Prostate gland (tissue), 2 donors: Measurements from ENCODE around the gene HDAC4. TPM values are rescaled to one million over a fixed set of nuclear protein-coding genes. Genes with fewer than 3 reads are reported as not detected.

ENCODE experiments used
- DNase-seq: peaks from one replicate; pipeline ENCODE4 v3.0.0-alpha.2; 2019; ENCODE audit warnings: low spot score
- H3K27ac ChIP-seq, 2 donors: fragments of 200-600 bp; sonication (generic); 2 replicates each; pipeline ENCODE4 v1.5.1; 2017 to 2019
- H3K27me3 ChIP-seq: fragments of 200-600 bp; sonication (generic); replicated peaks from 2 replicates; pipeline ENCODE4 v1.5.1; 2019; ENCODE audit not compliant: insufficient read depth
- H3K36me3 ChIP-seq, 2 donors: fragments of 200-600 bp; sonication (generic); 1 replicate in 1 of 2; 2 replicates in 1 of 2; pipeline versions ENCODE4 v1.5.1 to v1.8.1; 2017 to 2019
- H3K4me1 ChIP-seq: fragments of 200-600 bp; sonication (generic); replicated peaks from 2 replicates; pipeline ENCODE4 v1.5.1; 2019
- H3K4me3 ChIP-seq, 2 donors: fragments of 200-600 bp; sonication (generic); 2 replicates each; pipeline ENCODE4 v1.5.1; 2017 to 2019
- H3K9me3 ChIP-seq: fragments of 200-600 bp; sonication (generic); 2 replicates; pipeline ENCODE4 v1.5.1; 2017
- POLR2A ChIP-seq: fragments of 450-650 bp; IDR thresholded peaks from one replicate; pipeline ENCODE4 v1.6.1; 2016; ENCODE audit warnings: antibody characterized with exemption, mild to moderate bottlenecking
- POLR2AphosphoS5 ChIP-seq: sonication (generic); formaldehyde crosslinking; IDR thresholded peaks from one replicate; pipeline ENCODE4 v1.6.1; 2017; ENCODE audit warnings: antibody characterized with exemption
- WGBS: methylation state at CpG from one replicate; pipeline ENCODE4 v1.1.5; 2018; 5-methylcytosine and 5-hydroxymethylcytosine counted together
- intact Hi-C: fragments of 100-400 bp; cut with DNase I; formaldehyde crosslinking; loops from one replicate; pipeline ENCODE4 v1.14.2; 2022
- total RNA-seq, 2 donors: library from RNA; depleted of rRNA; stranded (reverse); fragments of >200 nt; gene quantifications; one replicate each; pipeline ENCODE4 v1.1.0, GENCODE V29; 2016
- TF ChIP-seq, protein P1 (sequence below), 4 experiments: fragments of 200-600 bp in 2 of 4; fragments of 450-650 bp in 2 of 4; sonication (generic) in 2 of 4; IDR thresholded peaks; 1 replicate in 3 of 4; 2 replicates in 1 of 4; pipeline ENCODE4 v1.5.1; 2016 to 2019; ENCODE audit warnings: antibody characterized with exemption in 4 of 4, mild to moderate bottlenecking in 2 of 4, moderate library complexity in 2 of 4

Gene HDAC4
- total RNA-seq, 2 donors from 2014 or later, result 41.8 to 44.2 TPM

GRCh38 chr2:239245872-239246721 lies 154.7 kb downstream of the HDAC4 start:
- Histone ChIP-seq H3K27me3 (no peaks in the 10 kb centered on the region), H3K27ac (peak overlapping the region; percentile 53 to 62), H3K4me1 (no peaks in the 10 kb centered on the region), H3K36me3 (no peaks in the 10 kb centered on the region), H3K9me3 (no peaks in the 10 kb centered on the region), H3K4me3 (peak overlapping the region in 1 of 2 donors; percentile 25)
- peak; percentile 58 for DNase-seq
- 33% methylated on average over 38 of the region's 41 CpGs for WGBS
- intact Hi-C loops, result loop anchor here (10.0 kb wide), 1 partner anchor 101 kb away; no protein-coding TSS in a partner anchor
- TF ChIP-seq, protein P1, sequence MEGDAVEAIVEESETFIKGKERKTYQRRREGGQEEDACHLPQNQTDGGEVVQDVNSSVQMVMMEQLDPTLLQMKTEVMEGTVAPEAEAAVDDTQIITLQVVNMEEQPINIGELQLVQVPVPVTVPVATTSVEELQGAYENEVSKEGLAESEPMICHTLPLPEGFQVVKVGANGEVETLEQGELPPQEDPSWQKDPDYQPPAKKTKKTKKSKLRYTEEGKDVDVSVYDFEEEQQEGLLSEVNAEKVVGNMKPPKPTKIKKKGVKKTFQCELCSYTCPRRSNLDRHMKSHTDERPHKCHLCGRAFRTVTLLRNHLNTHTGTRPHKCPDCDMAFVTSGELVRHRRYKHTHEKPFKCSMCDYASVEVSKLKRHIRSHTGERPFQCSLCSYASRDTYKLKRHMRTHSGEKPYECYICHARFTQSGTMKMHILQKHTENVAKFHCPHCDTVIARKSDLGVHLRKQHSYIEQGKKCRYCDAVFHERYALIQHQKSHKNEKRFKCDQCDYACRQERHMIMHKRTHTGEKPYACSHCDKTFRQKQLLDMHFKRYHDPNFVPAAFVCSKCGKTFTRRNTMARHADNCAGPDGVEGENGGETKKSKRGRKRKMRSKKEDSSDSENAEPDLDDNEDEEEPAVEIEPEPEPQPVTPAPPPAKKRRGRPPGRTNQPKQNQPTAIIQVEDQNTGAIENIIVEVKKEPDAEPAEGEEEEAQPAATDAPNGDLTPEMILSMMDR (IDR thresholded peaks at IDR 0.05), result no peak

GRCh38 chr2:239245107-239245506 lies 155.7 kb downstream of the HDAC4 start:
- intact Hi-C loops, result loop anchor here (10.0 kb wide), 1 partner anchor 100 kb away; no protein-coding TSS in a partner anchor
- Histone ChIP-seq H3K4me1 (peaks cover 1% of the 10 kb centered on the region), H3K9me3 (no peaks in the 10 kb centered on the region), H3K27me3 (no peaks in the 10 kb centered on the region), H3K36me3 (no peaks in the 10 kb centered on the region), H3K4me3 (no peak overlapping the region), H3K27ac (peak overlapping the region in 1 of 2 donors; percentile 62)
- TF ChIP-seq POLR2A (no peak), POLR2AphosphoS5 (no peak)
- TF ChIP-seq, protein P1 (IDR thresholded peaks at IDR 0.05), result no peak
- DNase-seq, result no peak
- 65% methylated on average over 5 of the region's 5 CpGs for WGBS

DNA sequence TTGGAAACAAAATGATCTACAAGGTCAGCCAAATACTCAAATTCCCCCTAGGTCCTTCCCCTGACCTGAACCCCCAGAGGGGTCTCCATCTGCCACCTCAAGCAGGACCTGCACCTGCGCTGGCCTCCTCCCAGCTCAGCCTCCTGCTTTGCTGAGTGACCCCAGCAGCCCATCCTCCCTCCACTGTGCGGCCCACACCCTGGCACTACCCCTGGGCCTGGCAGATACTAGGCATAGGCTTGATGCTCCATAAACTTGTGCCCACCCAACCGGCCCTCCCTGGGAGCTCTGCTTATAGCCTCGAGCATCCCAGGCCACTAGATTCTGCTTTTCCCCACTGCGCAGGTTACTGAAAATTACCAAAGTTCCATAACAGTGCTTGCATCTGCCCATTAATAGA lies 156.2 kb downstream of the HDAC4 start:
- peaks cover 6% of the 10 kb centered on the region for H3K4me1 ChIP-seq
- no peak overlapping the region for H3K4me3 ChIP-seq
- no peaks in the 10 kb centered on the region for H3K36me3 ChIP-seq
- WGBS, result 85% methylated on average over 5 of the region's 5 CpGs
- no peak for DNase-seq
- TF ChIP-seq POLR2AphosphoS5, result no peak
- TF ChIP-seq POLR2A, result no peak
- no peak overlapping the region for H3K27ac ChIP-seq
- H3K27me3 ChIP-seq, result no peaks in the 10 kb centered on the region
- no peaks in the 10 kb centered on the region for H3K9me3 ChIP-seq
- intact Hi-C loops, result loop anchor here (10.0 kb wide), 1 partner anchor 100 kb away; no protein-coding TSS in a partner anchor

GRCh38 chr2:239241431-239241960 lies 159.3 kb downstream of the HDAC4 start:
- Histone ChIP-seq H3K36me3 (no peaks in the 10 kb centered on the region), H3K4me3 (no peak overlapping the region), H3K27me3 (no peaks in the 10 kb centered on the region), H3K9me3 (no peaks in the 10 kb centered on the region), H3K4me1 (peaks cover 7% of the 10 kb centered on the region), H3K27ac (peak overlapping the region; percentile 59 to 64)
- TF ChIP-seq POLR2AphosphoS5 (no peak), POLR2A (no peak)
- TF ChIP-seq, protein P1 (IDR thresholded peaks at IDR 0.05), result no peak
- 94% methylated on average over 1 of the region's 1 CpG for WGBS
- intact Hi-C loops, result loop anchor here (10.0 kb wide), 1 partner anchor 97 kb away; no protein-coding TSS in a partner anchor
- no peak for DNase-seq

DNA sequence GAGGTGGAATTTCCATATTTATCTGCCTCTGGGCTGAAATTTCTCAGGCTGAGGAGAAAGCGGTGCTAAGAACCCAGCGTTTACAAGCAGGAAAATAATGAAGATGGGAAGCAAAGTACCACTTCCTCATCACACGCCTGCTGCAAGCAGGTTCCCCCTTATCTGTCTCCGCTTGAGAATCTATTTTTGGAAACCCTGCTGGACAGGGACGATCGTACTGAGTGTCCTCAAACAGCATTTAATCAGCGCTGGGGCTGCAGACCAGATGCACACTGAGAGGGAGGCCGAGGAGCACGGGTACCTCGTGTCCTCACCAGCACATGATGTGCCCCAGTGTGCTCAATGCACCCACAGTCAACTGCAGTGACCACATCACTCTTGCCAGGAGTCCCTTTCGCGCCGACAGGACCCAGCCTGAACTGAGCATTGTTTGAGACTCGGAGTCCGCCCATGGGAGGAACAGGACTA lies 160.4 kb downstream of the HDAC4 start:
- TF ChIP-seq, protein P1 (IDR thresholded peaks at IDR 0.05), result peak in 1 of 4 experiments; percentile 23
- TF ChIP-seq POLR2A (no peak), POLR2AphosphoS5 (peak; percentile 68)
- intact Hi-C loops, result loop anchor here (10.0 kb wide), 1 partner anchor 96 kb away; no protein-coding TSS in a partner anchor
- Histone ChIP-seq H3K27me3 (no peaks in the 10 kb centered on the region), H3K36me3 (no peaks in the 10 kb centered on the region), H3K4me3 (no peak overlapping the region), H3K27ac (peak overlapping the region; percentile 59 to 64), H3K9me3 (no peaks in the 10 kb centered on the region), H3K4me1 (peaks cover 7% of the 10 kb centered on the region)
- no peak for DNase-seq
- 43% methylated on average over 15 of the region's 15 CpGs for WGBS
